Jurkat, Clone E6-1 (cell line): ENCODE results near the gene HSD3B7.

ENCODE experiments used
- DNase-seq: peaks from one replicate; pipeline ENCODE4 v3.0.0-alpha.2; 2011; ENCODE audit warnings: low read depth, low spot score
- H3K4me3 ChIP-seq: 2 replicates; pipeline ENCODE4 v1.5.1; 2011; ENCODE audit warnings: mild to moderate bottlenecking, low read length, control low read depth, moderate library complexity

HSD3B7 gene

GRCh38 chr16:30996985-30997724 is 12.1 kb downstream of the HSD3B7 start:
- H3K4me3 ChIP-seq: no peak overlapping the region
- DNase-seq: no peak

- no peak overlapping the region for H3K4me3 ChIP-seq
Measured at GRCh38 chr16:30997725-30998711, 13.0 kb downstream of the HSD3B7 start.

DNA sequence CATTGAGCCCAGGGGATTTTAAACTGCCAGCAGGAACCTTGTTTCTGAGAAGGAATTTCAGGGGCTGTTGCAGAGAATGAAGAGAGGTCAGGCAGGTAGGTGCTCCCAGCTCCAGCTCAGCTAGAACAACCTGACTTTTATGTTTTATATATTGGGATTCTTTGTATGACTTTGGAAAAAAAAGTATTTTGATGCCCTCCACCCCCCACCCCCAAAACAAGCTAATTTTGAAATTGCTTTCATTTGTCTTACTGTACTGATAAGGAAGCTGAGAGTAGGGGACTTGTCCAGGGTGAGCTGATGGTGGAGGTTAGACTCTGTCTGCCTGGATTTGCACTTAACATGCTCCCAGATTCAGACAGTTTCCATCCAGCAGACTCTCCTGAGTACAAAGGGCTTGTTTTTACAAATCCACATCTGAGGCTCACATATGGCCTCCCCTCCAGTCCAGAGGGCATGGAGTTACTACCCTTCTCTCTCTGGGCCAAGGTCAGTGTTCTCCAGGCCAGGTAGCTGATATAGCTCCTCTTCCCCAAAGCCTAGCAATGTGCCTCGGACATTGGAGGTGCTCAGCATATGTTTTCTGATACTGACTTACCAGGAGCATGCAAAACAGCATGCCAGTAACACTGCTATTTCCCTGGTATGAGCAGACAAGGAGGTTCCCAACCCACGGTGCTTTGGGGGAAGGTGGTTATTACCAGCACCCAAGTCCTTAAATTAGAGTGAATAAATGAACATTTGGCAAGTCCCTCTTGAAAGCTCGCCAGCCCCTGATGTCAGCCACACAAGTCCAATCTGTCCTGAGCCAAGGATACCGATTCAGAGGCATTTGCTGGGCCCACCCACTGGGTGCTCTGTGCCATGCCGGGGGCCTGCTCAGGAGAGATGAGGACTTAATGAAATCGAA is 14.1 kb downstream of the HSD3B7 start:
- DNase-seq: no peak
- H3K4me3 ChIP-seq: no peak overlapping the region

More at GRCh38 chr16:30997725-30998711, 13.0 kb downstream of the HSD3B7 start:
- no peak for DNase-seq

DNA sequence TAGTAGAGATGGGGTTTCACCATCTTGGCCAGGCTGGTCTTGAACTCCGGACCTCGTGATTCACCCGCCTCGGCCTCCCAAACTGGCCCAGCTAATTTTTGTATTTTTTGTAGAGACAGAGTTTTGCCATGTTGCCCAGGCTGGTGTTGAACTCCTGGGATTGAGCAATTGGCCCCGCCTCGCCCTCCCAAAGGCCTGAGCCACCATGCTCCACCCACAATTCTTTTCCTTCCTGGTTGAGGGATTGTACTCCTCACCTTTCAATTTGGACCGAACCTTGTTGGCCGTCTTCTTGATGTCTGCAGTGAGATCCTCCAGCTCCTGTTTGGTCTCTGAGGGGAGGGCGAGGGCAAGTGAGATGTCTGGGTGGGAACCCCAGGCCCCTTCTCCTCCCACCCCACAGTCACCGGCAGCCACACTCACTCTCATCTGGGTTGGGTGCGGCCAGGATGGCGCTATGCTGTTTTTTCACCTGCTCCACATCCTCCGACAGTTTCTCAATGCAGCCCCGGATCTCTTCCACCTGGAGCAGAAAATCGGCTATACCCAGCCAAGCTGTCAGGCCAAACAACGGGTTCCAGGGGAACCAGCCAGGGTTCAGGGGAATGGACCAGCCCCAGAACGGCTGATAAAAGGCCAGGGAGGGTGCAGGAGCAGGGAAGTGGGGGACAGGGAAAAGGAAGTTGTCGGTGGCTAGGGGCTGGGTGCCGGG is 15.8 kb downstream of the HSD3B7 start:
- DNase-seq: no peak
- H3K4me3 ChIP-seq: no peak overlapping the region

DNA sequence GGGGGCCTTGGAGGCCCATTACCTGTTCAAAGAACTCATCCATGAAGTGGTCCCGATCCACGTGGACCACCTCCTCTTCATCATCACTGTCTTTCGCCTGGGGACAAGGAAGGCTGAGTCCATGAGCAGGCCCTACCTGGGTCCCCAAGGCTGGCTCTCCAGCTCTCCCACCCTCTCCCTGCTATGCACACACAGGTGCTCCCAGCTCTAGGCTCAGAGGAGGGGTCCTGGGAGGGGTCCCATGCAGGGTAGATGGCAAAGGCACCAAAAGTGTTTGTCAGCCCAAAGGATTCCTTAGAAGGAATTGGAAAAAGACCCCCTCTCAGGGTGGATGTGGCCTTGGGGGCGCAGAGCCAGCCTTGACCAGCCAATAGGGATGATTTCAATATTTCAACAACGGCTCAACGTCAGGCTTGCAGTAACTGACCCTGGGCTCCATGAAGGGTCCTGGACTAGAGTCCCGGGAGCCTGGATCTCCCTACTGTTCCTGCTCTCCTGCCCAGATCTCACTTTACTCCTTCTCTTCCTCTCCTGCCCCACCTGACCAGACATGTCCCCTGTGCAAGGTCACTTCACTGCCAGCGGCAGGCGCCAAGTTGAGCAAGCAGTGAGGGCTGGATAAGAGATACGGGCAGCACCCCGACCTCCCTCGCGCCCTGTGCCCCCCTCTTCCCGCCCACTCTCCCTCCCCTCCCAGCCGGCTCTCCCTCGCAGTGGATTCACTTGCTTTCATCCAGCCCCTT is 16.7 kb downstream of the HSD3B7 start:
- no peak for DNase-seq
- no peak overlapping the region for H3K4me3 ChIP-seq

DNA sequence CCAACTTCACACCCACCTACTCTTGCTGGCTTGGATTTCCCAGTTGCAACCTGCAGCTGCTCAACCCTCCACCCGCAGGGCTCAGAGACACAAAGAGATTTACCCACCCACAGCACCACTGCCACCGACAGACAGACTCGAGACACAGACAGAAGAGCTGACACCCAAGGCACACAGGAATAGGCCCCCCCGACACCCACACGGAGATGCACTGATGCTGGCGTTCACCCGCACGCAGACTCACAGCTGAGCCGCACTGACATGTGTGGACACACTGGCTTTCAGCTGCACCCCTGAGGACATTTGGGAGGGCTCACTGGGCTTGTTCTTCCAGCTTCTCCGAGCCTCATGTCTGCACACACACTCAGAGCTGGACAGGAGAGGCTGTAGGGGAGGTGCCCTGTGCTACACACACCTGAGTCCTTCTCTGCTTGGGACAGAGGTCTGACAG is 17.3 kb downstream of the HSD3B7 start:
- DNase-seq: no peak
- H3K4me3 ChIP-seq: no peak overlapping the region

- no peak for DNase-seq
- H3K4me3 ChIP-seq: no peak overlapping the region
Measured at GRCh38 chr16:31002862-31003341, 17.9 kb downstream of the HSD3B7 start.

DNA sequence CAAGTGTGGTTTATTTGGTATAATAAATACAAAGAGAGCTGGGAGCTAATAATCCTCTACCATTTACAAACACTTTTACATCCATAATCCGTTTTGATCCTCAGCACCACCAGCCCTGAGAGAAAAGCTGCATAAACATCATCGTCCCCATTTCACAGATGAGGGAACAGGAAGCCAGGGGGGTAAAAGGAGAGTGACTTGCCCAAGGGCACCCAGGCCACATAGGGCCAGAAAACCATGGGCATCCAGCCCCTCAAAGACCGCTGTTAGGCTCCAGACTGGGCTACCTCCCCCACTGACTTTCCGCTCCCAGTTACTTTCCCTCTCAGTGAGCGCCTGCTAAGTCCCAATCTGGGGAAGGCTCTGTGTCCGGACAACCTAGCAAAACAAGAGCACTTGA is 18.7 kb downstream of the HSD3B7 start:
- no peak for DNase-seq

DNA sequence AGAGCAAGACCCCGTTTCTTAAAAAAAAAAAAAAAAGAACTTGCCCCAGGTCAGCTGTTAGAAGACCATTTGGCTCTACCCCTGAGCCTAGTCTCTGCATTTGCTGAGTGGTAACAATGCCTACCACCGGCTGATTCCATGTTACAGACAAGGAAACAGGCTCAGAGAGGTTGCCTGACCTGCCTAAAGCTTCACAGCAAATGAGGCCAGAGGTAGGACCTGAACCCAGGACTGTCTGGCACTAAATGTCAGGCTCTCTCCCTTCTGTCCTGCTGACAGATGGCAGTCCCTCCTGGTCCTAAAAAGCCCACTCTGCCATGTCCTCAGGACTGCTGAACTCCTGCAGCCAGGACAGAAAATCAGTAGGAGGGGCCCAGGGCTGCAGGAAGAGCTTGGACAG is 19.7 kb downstream of the HSD3B7 start:
- no peak for DNase-seq
- H3K4me3 ChIP-seq: no peak overlapping the region

More for the DNA sequence above, 18.7 kb downstream of the HSD3B7 start:
- H3K4me3 ChIP-seq: no peak overlapping the region

DNA sequence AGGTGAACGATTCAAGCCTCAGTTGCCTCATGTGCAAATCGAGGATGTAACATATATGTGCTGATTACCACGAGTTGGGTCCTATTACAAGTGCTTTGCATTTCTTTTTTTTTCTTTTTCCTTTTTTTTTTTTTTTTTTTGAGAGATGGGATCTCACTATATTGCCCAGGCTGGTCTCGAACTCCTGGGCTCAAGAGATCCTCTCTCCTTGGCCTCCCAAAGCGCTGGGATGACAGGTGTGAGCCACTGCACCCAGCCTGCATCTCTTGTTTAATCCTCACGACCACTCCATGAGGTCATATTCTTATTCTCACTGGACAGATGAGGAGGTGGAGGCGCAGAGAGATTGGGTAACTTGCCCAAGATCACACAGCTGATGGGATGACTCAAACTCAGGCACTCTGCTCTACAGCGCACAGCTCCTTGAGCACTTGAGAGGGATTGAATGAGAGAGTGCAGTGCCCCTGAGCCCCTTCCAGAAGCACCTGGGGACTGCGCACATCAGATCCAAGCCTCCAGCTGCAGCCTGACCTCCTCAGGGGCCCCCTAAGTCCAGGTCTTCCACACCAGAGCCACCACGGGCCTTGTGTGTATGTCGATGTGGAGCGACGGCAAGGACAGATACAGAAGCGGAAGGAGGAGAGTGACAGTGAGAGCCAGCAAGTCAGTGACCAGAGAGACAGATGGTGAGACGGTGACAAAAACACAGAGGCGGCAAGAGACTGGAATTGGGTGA is 20.5 kb downstream of the HSD3B7 start:
- H3K4me3 ChIP-seq: no peak overlapping the region
- no peak for DNase-seq

GRCh38 chr16:31006086-31006385 is 21.0 kb downstream of the HSD3B7 start:
- no peak for DNase-seq
- H3K4me3 ChIP-seq: no peak overlapping the region

GRCh38 chr16:31006589-31006988 is 21.6 kb downstream of the HSD3B7 start:
- DNase-seq: no peak
- no peak overlapping the region for H3K4me3 ChIP-seq

GRCh38 chr16:31007684-31008083 is 22.7 kb downstream of the HSD3B7 start:
- no peak for DNase-seq

DNA sequence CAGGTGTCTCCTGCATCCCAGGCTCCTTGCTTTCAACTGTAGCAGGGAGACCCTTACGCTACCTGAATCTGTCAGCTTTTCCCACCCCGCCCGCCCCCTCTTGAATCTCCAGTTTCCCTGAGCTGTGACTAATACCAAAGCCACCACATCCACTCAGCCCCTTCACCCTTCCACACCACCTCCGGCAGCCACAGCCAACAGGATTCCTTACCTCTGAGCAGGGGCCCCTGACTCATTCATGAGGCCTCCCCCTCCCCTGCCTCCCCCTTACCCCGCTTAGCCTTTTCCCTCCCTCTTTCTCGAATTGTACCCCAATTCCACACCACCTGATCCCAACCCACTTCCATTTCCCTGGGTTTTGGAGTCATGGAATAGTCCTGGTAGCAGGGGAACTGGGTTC is 23.1 kb downstream of the HSD3B7 start:
- H3K4me3 ChIP-seq: no peak overlapping the region
- no peak for DNase-seq

More at GRCh38 chr16:31007684-31008083, 22.7 kb downstream of the HSD3B7 start:
- H3K4me3 ChIP-seq: no peak overlapping the region

GRCh38 chr16:31008551-31008950 is 23.5 kb downstream of the HSD3B7 start:
- no peak overlapping the region for H3K4me3 ChIP-seq

GRCh38 chr16:31009120-31009519 is 24.1 kb downstream of the HSD3B7 start:
- no peak overlapping the region for H3K4me3 ChIP-seq
- DNase-seq: no peak

More at GRCh38 chr16:31008551-31008950, 23.5 kb downstream of the HSD3B7 start:
- DNase-seq: no peak

DNA sequence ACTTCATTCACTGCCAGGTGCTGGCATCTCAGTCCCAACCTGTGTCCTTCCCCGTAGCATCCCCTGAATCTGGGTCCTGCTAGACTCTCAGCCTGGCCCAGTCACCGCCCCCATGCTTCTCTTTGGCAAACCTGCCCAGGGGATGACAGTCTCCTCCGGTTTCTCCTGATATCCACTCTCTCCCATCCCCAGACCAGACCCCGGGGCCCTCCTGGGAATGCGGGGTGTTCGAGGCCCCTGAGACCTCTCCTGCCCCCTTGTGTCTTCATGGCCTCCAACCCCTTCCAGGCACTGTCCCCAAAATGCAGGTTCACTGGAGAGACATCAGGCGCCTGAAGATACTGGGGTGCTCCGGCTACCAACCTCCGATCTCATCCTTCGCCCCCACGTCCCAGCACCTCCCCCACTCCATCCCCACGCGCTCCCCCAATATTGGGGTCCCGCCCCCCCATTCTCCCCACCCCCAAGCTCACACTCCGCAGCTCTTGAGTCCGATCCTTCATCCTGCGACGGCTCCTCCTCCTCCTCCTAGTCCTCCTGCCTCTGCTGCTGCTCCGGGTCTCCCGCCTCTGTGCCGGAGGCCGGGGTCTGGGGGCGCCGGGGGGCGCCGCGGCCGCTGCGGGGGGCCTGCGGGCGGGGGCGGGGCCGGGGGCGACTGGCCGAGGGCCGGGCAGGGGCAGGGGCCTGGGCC is 25.0 kb downstream of the HSD3B7 start:
- no peak for DNase-seq

More for the DNA sequence above, 25.0 kb downstream of the HSD3B7 start:
- H3K4me3 ChIP-seq: no peak overlapping the region
